ENCODE measurements around the gene THBS3. TPM values are rescaled to one million over a fixed set of nuclear protein-coding genes. Genes with fewer than 3 reads are reported as not detected.
A peak's percentile ranks its signal among the peaks of the same experiment; 100 is the strongest.
"Not testable (repeated sequence)": the region's sequence is repeated elsewhere in the genome, so short reads cannot be mapped to it uniquely, and the experiment has no call there.

THBS3 gene
- total RNA-seq, 1 donor: 66.6 TPM

GRCh38 chr1:155251566-155251965, 43.9 kb upstream of the THBS3 start:
- no peak for DNase-seq (ENCODE audit: insufficient read length, low spot score, missing footprints)
- H2AFZ ChIP-seq (ENCODE audit: low read length): no peak overlapping the region
- H3K27ac ChIP-seq (ENCODE audit: low read depth, low read length): no peak overlapping the region
- H3K4me2 ChIP-seq (ENCODE audit: insufficient read depth, low read length): no peak overlapping the region
- peaks cover 19% of the 10 kb centered on the region for H3K79me2 ChIP-seq (ENCODE audit: insufficient read depth, low read length)
- no peaks in the 10 kb centered on the region for H3K27me3 ChIP-seq (ENCODE audit: insufficient read depth, low read length)
- H3K36me3 ChIP-seq (ENCODE audit: insufficient read depth, low read length): peaks cover 23% of the 10 kb centered on the region
- H3K4me3 ChIP-seq (ENCODE audit: insufficient read depth, low read length): no peak overlapping the region
- H3K9me3 ChIP-seq (ENCODE audit: low read depth, low read length): no peaks in the 10 kb centered on the region
- TF ChIP-seq CTCF (IDR thresholded peaks at IDR 0.05; ENCODE audit: extremely low read depth, low read depth, low read length): no peak
- H4K20me1 ChIP-seq (ENCODE audit: insufficient read depth, low read length): peaks cover 3% of the 10 kb centered on the region
- peaks cover 29% of the 10 kb centered on the region for H3K4me1 ChIP-seq (ENCODE audit: insufficient read depth, low read length)

- peak overlapping the region; percentile 53 for H3K27ac ChIP-seq (ENCODE audit: low read depth, low read length)
- H3K4me1 ChIP-seq (ENCODE audit: insufficient read depth, low read length): peaks cover 22% of the 10 kb centered on the region
- H3K36me3 ChIP-seq (ENCODE audit: insufficient read depth, low read length): peaks cover 20% of the 10 kb centered on the region
- H2AFZ ChIP-seq (ENCODE audit: low read length): peak overlapping the region; percentile 78
- H3K27me3 ChIP-seq (ENCODE audit: insufficient read depth, low read length): no peaks in the 10 kb centered on the region
- H3K79me2 ChIP-seq (ENCODE audit: insufficient read depth, low read length): peaks cover 19% of the 10 kb centered on the region
- DNase-seq (ENCODE audit: insufficient read length, low spot score, missing footprints): peak; percentile 100
- H4K20me1 ChIP-seq (ENCODE audit: insufficient read depth, low read length): peaks cover 3% of the 10 kb centered on the region
- H3K4me3 ChIP-seq (ENCODE audit: insufficient read depth, low read length): peak overlapping the region; percentile 45
- H3K9me3 ChIP-seq (ENCODE audit: low read depth, low read length): no peaks in the 10 kb centered on the region
- H3K4me2 ChIP-seq (ENCODE audit: insufficient read depth, low read length): peak overlapping the region; percentile 60
- TF ChIP-seq CTCF (IDR thresholded peaks at IDR 0.05; ENCODE audit: extremely low read depth, low read depth, low read length): peak; percentile 100
These were observed 43.1 kb upstream of the THBS3 start for GRCh38 chr1:155250633-155251449.

GRCh38 chr1:155250246-155250632, 42.5 kb upstream of the THBS3 start:
- Histone ChIP-seq H2AFZ (ENCODE audit: low read length) (peak overlapping the region; percentile 78), H4K20me1 (ENCODE audit: insufficient read depth, low read length) (peaks cover 3% of the 10 kb centered on the region), H3K4me1 (ENCODE audit: insufficient read depth, low read length) (peaks cover 22% of the 10 kb centered on the region), H3K9me3 (ENCODE audit: low read depth, low read length) (no peaks in the 10 kb centered on the region), H3K79me2 (ENCODE audit: insufficient read depth, low read length) (peaks cover 19% of the 10 kb centered on the region), H3K4me3 (ENCODE audit: insufficient read depth, low read length) (peak overlapping the region; percentile 45), H3K4me2 (ENCODE audit: insufficient read depth, low read length) (peak overlapping the region; percentile 60), H3K36me3 (ENCODE audit: insufficient read depth, low read length) (peaks cover 20% of the 10 kb centered on the region), H3K27ac (ENCODE audit: low read depth, low read length) (peak overlapping the region; percentile 53), H3K27me3 (ENCODE audit: insufficient read depth, low read length) (no peaks in the 10 kb centered on the region)
- TF ChIP-seq CTCF (IDR thresholded peaks at IDR 0.05; ENCODE audit: extremely low read depth, low read depth, low read length): no peak
- DNase-seq (ENCODE audit: insufficient read length, low spot score, missing footprints): no peak

GRCh38 chr1:155247667-155248553, 40.2 kb upstream of the THBS3 start:
- no peak overlapping the region for H3K4me3 ChIP-seq (ENCODE audit: insufficient read depth, low read length)
- H3K4me1 ChIP-seq (ENCODE audit: insufficient read depth, low read length): peaks cover 20% of the 10 kb centered on the region
- no peak for DNase-seq (ENCODE audit: insufficient read length, low spot score, missing footprints)
- H3K27ac ChIP-seq (ENCODE audit: low read depth, low read length): no peak overlapping the region
- H3K79me2 ChIP-seq (ENCODE audit: insufficient read depth, low read length): peaks cover 8% of the 10 kb centered on the region
- no peak overlapping the region for H2AFZ ChIP-seq (ENCODE audit: low read length)
- H3K36me3 ChIP-seq (ENCODE audit: insufficient read depth, low read length): peaks cover 20% of the 10 kb centered on the region
- no peaks in the 10 kb centered on the region for H3K27me3 ChIP-seq (ENCODE audit: insufficient read depth, low read length)
- H3K4me2 ChIP-seq (ENCODE audit: insufficient read depth, low read length): no peak overlapping the region
- no peaks in the 10 kb centered on the region for H4K20me1 ChIP-seq (ENCODE audit: insufficient read depth, low read length)
- TF ChIP-seq CTCF (IDR thresholded peaks at IDR 0.05; ENCODE audit: extremely low read depth, low read depth, low read length): no peak
- H3K9me3 ChIP-seq (ENCODE audit: low read depth, low read length): no peaks in the 10 kb centered on the region

- not testable (repeated sequence) for H3K4me2 ChIP-seq (ENCODE audit: insufficient read depth, low read length); H2AFZ ChIP-seq (ENCODE audit: low read length); H3K9me3 ChIP-seq (ENCODE audit: low read depth, low read length); H3K4me3 ChIP-seq (ENCODE audit: insufficient read depth, low read length); H3K27me3 ChIP-seq (ENCODE audit: insufficient read depth, low read length); H4K20me1 ChIP-seq (ENCODE audit: insufficient read depth, low read length); H3K27ac ChIP-seq (ENCODE audit: low read depth, low read length); DNase-seq (ENCODE audit: insufficient read length, low spot score, missing footprints)
- H3K36me3 ChIP-seq (ENCODE audit: insufficient read depth, low read length): peaks cover 16% of the 10 kb centered on the region
- H3K79me2 ChIP-seq (ENCODE audit: insufficient read depth, low read length): peaks cover 17% of the 10 kb centered on the region
- peaks cover 23% of the 10 kb centered on the region for H3K4me1 ChIP-seq (ENCODE audit: insufficient read depth, low read length)
These were observed 39.1 kb upstream of the THBS3 start for GRCh38 chr1:155246796-155247195.
